Fibroblast of gingiva (primary cell): Measurements from ENCODE around the gene ORAI3.

ENCODE experiments used
- DNase-seq: peaks from one replicate; pipeline ENCODE4 v3.0.0-alpha.2; 2011; ENCODE audit warnings: low read depth

Gene ORAI3

DNA sequence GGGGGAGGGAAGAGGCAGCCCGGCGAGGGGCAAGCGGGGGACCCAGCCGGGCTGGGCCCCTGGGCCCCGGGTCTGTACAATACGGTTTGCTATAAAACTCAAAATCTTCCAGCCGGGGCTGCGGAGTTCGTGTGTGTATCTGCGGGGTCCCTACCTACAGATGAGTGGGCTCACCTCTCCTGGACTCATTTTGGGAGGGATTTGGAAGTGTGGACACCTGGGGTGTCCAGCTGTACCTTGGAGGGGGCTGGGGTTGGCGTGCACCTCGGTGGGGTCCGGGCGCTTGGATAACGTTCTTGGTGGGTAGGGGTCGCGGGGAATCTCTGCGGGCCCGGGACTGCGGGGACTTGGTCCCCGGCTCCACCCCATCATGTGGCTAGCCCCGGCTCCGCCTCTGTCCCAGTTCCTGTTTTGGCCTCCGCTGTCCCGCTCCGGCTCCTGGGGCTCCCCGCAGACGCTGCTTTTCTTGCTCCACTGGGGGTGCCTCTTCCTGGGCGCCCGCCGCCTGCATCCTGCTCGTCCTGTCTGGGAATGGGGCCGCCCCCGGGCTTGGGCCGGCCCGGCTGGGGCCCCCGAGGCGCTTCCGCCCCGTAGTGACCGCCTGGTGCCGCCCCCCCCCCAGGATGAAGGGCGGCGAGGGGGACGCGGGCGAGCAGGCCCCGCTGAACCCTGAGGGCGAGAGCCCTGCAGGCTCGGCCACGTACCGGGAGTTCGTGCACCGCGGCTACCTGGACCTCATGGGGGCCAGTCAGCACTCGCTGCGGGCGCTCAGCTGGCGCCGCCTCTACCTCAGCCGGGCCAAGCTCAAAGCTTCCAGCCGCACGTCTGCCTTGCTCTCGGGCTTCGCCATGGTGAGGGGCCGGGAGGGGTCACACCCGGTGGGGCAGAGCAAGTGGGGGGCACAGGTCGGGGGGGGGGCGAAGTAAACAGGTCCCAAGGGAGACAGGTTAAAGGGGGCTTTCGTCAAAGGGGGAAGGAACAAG is at the start of gene ORAI3:
Gene ORAI3, plus strand, starts transcription at position 402 of the 983 bp plus-strand sequence. Its CDS starts 222 bp downstream, at position 624.
- peak; percentile 67 for DNase-seq

- DNase-seq = no peak
Measured at GRCh38 chr16:30899794-30900193, 49.1 kb upstream of the ORAI3 start.

GRCh38 chr16:30900588-30900987 is 48.3 kb upstream of the ORAI3 start:
- no peak for DNase-seq

GRCh38 chr16:30901201-30902028 is 47.5 kb upstream of the ORAI3 start:
- DNase-seq = no peak

GRCh38 chr16:30902029-30902972 is 46.6 kb upstream of the ORAI3 start:
- DNase-seq = peak; percentile 62

DNA sequence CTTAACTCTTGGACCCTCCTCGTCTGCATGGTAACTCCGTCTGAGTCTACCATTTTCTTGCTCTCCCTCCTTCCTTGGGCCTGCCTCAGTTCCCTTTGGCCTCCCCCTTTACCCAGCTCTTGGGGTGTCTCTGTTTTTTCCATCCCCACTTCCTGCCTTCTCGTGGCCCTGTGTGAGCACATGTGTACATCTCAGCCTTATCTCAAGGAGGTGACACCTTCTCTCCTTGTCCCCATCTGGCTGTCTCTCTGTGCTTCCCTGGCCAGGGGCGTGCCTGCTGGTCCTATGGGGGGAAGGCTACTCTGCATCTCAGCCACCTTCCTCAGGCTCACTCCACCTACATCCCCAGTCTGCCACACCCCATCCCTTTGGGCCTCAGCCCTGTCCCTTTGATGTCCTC is 45.9 kb upstream of the ORAI3 start:
- no peak for DNase-seq

GRCh38 chr16:30903596-30903995 is 45.3 kb upstream of the ORAI3 start:
- DNase-seq = peak; percentile 33

GRCh38 chr16:30904114-30904780 is 44.6 kb upstream of the ORAI3 start:
- no peak for DNase-seq

DNA sequence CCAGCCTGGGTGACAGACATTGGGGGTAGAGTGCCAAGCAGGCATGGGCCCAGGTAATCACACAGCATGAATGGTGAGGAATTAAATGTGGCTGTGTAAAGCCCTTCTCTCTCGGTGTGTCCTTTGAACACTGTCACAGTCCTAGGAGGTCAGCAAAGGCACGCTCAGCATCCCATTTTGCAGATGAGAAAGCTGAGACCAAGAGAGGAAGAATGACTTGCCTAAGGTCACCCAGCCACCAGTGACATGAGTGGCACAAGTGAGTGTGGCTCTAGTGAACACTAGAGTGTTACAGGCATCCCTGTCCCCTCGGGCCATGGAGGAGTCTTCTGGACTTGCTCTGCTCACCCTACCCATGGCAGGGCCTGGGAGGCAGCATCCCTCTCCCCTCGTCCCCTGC is 41.8 kb upstream of the ORAI3 start:
- DNase-seq = no peak

GRCh38 chr16:30910427-30911029 is 38.3 kb upstream of the ORAI3 start:
- DNase-seq = no peak

DNA sequence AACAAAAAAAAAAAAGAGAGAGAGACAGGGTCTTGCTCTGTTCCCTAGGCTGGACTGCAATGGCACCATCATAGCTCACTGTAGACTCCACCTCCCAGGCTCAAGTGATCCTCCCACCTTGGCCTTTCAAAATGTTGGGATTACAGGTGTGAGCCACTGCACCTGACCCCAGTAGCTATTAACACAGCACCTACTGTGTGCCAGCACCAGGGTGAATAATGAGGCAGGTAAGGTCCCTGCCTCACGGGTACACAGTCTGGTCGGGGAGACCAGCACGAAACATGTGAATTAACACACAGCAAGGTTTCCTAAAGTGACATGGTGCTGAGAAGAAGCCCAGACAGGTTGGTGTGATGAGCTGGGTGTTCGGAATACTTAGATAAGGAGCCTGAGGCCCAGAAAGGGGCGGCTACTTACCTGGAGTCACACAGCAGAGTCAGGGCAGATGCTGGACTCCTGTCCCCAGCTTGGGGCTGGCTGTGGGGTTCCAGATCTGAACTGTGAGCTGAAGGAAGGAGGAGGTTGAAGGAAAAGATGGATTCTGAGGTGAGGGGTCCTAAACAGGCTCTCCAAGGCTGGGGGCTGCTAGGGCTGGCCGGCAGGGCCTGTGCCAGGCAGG is 36.0 kb upstream of the ORAI3 start:
- DNase-seq = no peak

- DNase-seq = no peak
Measured at GRCh38 chr16:30914830-30915229, 34.0 kb upstream of the ORAI3 start.

GRCh38 chr16:30918614-30919013 is 30.3 kb upstream of the ORAI3 start:
- DNase-seq = no peak

DNA sequence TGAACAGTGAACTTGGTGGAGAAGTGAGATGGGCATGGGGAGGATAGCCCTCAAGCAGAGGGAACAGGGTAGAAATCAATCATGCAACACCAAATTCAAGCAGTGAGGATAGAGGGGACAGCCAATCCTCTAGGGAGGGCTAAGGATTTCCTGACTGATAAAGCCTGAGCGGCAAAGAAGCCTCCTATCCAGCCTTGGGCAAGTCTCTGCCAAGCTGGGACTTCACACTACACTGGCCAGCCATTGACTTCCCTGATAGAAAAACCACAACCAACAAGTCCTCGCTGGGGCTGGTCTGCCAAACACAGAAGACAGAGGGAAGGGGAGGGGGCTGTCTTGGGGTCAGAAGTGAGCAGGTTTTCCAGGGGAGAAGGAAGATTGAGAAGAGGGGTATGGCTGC is 28.0 kb upstream of the ORAI3 start:
- no peak for DNase-seq

DNA sequence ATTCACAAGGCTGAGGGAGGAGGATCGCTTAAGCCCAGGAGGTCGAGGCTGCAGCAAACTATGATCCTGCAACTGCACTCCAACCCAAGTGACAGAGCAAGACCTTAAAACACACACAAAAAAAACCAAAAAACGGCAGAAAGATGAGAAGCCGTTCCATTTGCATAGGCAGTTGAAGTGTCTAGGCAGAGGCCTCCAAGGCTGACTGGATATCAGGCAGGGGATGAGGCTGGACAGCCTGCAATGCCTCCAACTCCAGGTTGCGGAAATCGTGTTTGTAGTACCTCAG is 27.5 kb upstream of the ORAI3 start:
- no peak for DNase-seq

GRCh38 chr16:30921748-30922419 is 27.0 kb upstream of the ORAI3 start:
- peak; percentile 78 for DNase-seq

DNA sequence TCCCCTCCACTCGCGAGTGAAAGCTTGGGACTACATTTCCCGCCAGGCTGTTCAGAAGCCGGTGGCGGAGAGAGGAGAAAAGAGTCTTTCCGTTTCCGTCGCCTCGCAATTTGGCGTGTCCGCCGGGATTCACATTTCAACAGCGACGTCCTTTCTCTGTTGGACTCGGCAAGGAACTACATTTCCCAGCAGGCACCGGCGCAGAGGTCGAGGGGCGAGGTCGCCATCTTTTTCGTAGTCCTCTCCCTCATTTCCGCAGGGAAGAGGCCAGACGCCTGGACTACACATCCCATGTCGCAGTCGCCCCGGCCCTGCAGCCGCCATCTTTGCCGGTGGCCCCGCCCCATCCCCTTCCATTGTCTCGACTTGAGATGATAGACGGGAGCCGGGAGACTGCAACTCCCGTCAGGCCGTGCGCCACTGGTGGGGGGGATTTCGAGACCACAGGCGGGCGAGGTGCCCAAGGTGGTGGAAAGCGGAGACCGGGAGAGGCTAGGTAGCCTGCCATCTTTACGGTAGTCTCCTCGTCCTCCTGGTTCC is 26.4 kb upstream of the ORAI3 start:
- peak; percentile 100 for DNase-seq

DNA sequence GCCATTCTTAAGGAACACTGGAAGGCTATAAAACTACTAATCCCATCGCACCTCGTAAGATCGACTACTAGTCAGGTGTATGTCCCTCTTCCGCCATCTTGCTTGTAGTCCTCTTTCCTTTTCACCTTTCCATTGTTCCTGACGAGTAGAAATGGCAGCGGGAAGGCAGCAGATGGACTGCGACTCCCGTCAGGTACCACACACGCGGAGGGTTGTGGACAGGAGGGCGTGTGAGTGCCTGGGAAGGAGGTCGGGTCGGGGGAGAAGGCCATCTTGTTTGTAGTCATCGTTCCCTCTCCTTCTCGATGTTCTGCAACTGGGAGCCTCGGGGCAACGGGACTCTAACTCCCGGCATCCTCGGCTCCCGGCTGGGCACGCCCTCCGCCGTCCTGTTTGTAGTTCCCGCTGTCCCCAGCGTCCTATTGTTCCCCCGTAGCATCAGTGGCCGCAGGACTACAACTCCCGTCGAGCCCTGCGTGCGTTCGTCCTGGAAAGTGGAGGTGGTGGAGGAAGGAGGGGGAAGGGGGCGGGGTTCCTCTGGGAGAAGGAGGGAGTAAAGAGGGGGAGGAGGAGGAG is 25.8 kb upstream of the ORAI3 start:
- peak; percentile 100 for DNase-seq

DNA sequence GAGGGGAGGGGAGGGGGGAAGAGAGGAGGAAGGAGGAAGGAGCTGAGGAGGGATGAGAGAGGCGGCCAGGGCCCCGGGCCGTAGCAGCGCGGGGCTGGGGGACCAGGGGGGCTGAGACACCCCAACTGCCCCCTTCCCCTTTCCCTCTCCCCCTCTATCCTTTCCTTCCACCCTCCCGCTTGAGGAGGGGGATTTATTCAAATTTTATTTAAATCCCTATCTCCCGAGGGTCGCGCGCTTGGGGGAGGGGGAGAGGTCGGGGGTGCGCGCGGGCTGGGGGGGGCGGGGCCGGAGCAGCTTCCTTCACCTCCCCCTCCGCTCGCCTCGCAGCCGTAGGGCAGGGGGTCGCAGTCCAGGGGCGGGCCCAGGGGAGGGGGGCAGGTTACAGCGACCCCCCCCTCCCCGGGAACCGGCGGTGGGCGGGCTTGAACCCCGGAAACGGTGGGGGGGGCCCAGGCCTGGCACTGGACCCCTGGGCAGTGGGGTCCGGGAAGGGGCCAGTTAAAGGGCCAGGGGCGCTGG is 25.3 kb upstream of the ORAI3 start, which contains the start of gene FBXL19:
Gene FBXL19, plus strand, starts transcription at position 19 of the 522 bp plus-strand sequence. CDS start 2,183 bp downstream, outside the sequence.
- no peak for DNase-seq
